ENCODE data around the gene CLDN4. TPM values are rescaled to one million over a fixed set of nuclear protein-coding genes. Genes with fewer than 3 reads are reported as not detected.

The CLDN4 gene
- total RNA-seq, 4 donors from 2014 or later, result 0.68 to 3.5 (median 1.3) TPM; not detected in 1

DNA sequence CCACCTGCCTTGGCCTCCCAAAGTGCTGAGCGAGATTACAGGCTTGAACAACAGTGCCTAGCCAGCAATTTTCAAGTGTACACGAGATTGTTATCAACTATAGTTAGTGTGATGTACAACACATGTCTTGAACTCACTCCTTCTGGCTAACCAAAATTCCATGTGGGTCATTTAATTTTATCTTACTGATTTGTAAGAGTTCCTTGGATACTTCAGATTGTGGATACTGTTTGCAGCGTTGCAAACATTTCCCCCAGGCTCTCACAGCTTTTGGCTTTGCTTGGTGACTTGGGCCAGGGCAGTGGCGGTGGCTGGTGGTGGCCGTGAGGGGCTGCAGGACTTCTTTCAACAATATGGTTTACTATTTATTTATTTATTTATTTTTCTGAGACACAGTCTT, 21.7 kb downstream of the CLDN4 start:
- TF ChIP-seq, protein P1, sequence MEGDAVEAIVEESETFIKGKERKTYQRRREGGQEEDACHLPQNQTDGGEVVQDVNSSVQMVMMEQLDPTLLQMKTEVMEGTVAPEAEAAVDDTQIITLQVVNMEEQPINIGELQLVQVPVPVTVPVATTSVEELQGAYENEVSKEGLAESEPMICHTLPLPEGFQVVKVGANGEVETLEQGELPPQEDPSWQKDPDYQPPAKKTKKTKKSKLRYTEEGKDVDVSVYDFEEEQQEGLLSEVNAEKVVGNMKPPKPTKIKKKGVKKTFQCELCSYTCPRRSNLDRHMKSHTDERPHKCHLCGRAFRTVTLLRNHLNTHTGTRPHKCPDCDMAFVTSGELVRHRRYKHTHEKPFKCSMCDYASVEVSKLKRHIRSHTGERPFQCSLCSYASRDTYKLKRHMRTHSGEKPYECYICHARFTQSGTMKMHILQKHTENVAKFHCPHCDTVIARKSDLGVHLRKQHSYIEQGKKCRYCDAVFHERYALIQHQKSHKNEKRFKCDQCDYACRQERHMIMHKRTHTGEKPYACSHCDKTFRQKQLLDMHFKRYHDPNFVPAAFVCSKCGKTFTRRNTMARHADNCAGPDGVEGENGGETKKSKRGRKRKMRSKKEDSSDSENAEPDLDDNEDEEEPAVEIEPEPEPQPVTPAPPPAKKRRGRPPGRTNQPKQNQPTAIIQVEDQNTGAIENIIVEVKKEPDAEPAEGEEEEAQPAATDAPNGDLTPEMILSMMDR (IDR thresholded peaks at IDR 0.05; ENCODE audit: low read depth), result no peak

DNA sequence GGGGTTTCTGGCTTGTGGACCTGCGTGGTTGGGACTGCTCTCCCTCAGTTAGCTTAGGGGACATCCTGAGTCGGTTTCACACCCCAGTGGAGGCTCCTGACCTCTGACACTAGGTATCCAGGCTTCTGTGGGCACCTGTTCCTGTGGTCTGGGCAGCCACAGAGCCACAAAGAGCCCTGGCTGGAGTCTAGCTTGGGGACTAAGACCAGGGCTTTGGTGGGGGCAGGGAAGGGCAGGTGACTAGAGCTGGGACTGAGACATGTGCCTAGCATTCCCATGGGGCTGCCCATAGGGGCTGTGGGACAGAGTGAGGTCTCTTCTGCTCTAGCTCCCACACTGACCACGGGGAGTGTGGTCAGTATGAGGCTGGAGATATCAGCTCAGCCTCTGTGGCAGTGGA, 26.1 kb downstream of the CLDN4 start:
- TF ChIP-seq, protein P1 (IDR thresholded peaks at IDR 0.05; ENCODE audit: low read depth), result no peak

DNA sequence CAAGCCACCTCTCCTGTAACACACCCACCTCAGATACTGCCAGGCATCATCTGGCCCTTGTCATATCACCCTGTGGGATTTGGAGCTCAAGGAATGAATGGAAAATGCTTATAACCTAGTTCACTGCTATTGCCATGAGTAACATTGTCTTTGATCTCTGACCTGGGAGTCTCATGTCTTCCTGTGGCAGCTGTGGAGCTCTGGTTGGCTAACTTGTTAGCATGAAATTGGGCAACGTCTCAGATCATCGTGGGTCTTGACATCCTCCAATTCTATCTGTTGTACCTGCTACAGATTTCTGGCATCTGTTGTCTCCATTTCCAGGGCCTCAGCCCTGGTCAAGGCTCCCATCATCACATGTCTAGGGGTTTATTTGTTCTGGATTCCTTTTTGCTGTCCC, 28.0 kb downstream of the CLDN4 start:
- TF ChIP-seq, protein P1 (IDR thresholded peaks at IDR 0.05; ENCODE audit: low read depth), result no peak

DNA sequence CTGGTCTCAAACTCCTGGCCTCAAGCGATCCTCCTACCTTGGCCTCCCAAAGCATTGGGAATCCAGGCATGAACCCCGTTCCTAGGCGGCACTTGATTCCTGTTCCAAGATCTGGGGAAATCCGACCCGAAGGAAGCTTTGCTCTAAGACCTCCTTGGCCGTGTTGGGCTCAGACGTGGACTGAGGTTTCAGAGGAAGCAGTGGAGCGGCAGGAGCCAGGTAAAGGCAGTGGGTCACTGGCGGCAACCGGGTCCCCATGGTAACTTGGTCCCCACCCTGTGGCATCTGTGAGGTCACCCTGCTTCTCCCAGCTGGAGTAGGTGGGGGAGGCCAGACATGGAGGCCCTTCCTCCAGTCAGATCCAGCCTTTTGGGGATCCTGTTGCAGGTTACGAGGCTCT, 30.1 kb downstream of the CLDN4 start, which contains the start of gene TMEM270:
TMEM270 (plus strand) TSS at position 301 of the 400 bp plus-strand sequence; CDS start at position 337, 36 bp downstream.
- TF ChIP-seq, protein P1 (IDR thresholded peaks at IDR 0.05; ENCODE audit: low read depth), result no peak

DNA sequence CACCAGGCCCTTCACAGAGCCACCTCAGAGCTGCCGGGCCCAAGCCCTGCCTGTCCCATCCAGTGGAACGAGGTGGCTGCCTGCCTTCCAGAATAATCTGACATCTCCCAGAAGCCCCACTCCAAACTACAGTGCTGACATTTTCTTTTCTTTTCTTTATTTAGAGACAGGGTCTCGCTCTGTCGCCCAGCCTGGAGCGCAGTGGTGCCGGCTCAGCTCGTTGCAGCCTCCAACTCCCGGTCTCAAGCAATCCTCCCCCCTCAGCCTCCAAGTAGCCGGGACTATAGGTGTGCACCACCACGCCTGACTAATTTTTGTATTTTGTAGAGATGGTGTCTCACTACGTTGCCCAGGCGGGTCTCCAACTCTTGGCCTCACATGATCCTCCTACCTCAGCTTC, 30.5 kb downstream of the CLDN4 start:
- TF ChIP-seq, protein P1 (IDR thresholded peaks at IDR 0.05; ENCODE audit: low read depth), result no peak

DNA sequence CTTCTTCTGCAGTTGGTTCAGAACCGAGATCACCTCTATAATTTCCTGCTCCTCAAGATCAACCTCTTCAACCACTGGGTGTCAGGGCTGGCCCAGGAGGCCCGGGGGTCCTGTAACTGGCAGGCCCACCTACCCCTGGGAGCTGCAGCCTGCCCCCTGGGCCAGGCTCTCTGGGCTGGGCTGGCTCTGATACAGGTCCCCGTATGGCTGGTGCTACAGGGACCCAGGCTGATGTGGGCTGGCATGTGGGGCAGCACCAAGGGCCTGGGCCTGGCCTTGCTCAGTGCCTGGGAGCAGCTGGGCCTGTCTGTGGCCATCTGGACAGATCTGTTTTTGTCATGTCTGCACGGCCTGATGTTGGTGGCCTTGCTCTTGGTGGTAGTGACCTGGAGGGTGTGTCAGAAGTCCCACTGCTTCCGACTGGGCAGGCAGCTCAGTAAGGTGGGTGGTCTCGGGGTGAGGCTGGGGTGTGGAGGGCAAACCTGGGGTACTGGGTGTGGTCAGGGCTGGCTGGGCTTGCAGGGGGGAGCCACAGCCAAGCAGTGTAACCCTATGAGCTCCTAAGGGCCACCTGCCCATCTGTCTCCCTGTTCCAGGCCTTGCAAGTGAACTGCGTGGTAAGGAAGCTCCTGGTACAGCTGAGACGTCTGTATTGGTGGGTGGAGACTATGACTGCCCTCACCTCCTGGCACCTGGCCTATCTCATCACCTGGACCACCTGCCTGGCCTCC, 34.4 kb downstream of the CLDN4 start:
- TF ChIP-seq, protein P1 (IDR thresholded peaks at IDR 0.05; ENCODE audit: low read depth), result no peak

DNA sequence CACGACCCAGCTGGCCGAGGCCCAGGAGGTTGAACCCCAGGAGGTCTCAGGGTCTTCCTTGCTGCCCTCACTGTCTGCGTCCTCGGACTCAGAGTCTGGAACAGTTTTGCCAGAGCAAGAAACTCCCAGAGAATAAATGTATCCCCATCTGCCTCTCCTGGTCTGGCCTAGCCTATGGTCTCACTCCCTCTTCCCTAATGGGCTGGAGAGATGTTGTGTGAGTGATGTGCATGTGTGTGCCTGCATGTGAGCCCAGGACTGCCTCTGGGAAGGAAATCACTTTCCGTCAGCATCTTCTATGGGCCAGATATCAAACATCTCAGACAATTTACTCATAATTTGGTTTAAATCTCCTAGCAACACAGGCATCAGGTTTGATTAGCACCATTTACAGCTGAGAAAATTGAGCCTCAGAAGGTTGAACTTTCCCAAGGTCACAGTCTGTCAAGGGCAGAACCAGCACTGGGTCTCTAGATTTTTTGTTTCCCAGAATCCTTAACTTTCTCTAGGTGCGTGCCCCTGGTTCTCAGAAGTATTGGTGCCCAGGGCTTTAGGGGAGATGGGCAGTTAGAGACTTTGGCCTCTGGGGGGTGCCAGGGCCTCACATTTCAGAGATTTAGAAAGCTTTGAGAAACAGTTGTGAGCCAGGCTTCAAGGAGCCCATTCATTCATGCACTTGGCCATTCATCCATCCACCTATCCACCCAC, 35.1 kb downstream of the CLDN4 start:
- TF ChIP-seq, protein P1 (IDR thresholded peaks at IDR 0.05; ENCODE audit: low read depth), result no peak
